Lower leg skin (tissue), 4 donors: ENCODE measurements around the gene RNF169. TPM values are rescaled to one million over a fixed set of nuclear protein-coding genes. Genes with fewer than 3 reads are reported as not detected.
A peak's percentile ranks its signal among the peaks of the same experiment; 100 is the strongest.

Experiments
- DNase-seq, 2 donors: peaks; one replicate each; pipeline ENCODE4 v3.0.0-alpha.2; 2019; ENCODE audit warnings: low spot score in 2 of 2
- H3K4me3 ChIP-seq: fragments of 200-600 bp; sonication (generic); 2 replicates; pipeline ENCODE4 v1.5.1; 2017; ENCODE audit warnings: mild to moderate bottlenecking, low read depth; ENCODE audit not compliant: poor library complexity, severe bottlenecking
- POLR2A ChIP-seq, 2 donors: fragments of 450-650 bp; IDR thresholded peaks; one replicate each; pipeline ENCODE4 v1.6.1; 2016 to 2017; ENCODE audit warnings: antibody characterized with exemption in 2 of 2, mild to moderate bottlenecking in 1 of 2, moderate library complexity in 1 of 2
- WGBS, 2 donors: methylation state at CpG; one replicate each; pipeline ENCODE4 v1.1.5; 2018; 5-methylcytosine and 5-hydroxymethylcytosine counted together
- intact Hi-C: fragments of 100-400 bp; cut with DNase I; formaldehyde crosslinking; loops from one replicate; pipeline ENCODE4 v1.15.0; 2023; ENCODE audit warnings: low total_unique reads
- total RNA-seq, 4 donors: library from RNA; depleted of rRNA; stranded (reverse); fragments of >200 nt; gene quantifications; one replicate each; pipeline ENCODE4 v1.1.0, GENCODE V29; 2016
- TF ChIP-seq, protein P1 (sequence below), 3 donors: fragments of 450-650 bp; IDR thresholded peaks; one replicate each; pipeline ENCODE4 v1.5.1; 2016; ENCODE audit warnings: antibody characterized with exemption in 3 of 3, mild to moderate bottlenecking in 3 of 3, moderate library complexity in 2 of 3

The RNF169 gene
- total RNA-seq, result 10 to 100 TPM; 17.5 to 23.6 (median 21.6) TPM

DNA sequence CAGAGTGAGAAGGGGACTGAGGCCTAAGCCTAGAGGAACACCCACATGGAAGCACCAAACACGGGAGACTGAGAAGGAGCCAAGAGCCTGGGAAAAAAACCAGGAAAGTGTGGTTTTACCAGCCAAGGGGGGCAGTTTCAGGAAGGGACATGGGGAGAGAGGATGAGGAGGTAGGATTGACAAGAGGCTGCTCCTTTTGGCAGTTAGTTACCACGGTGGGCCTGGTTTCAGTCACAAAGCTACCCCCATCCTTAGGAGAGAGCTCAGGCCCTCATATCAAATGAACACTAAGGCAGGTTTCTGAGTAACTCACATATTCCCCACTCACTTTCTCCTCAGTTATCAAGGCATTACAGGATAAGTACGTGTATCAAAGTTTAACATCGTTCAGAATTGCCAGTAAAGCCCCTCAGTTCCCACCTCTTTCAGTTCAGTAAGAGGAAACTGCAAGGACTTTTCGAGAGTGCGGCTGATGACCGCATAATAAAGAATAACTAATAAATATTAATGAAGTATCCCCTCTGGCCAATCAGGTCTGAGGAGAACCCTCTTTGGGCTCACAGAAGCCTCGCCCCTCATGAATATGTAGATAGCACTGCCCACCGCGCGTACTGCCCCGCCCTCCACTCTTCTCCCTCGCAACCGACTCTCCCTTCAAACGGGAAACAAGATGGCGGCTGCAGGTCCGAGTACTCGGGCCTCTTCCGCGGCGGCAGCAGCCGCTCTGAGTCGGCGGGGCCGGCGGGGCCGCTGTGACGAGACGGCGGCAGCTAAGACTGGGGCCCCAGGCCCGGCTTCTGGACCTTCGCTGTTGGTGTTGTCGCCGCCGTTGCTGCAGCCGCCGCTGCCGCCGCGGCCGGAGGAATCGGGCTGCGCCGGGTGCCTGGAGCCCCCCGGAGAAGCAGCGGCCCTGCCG is at the start of gene RNF169:
Gene RNF169, plus strand, starts transcription at position 639 of the 916 bp plus-strand sequence. Its CDS starts 32 bp downstream, at position 671.
- no peak for TF ChIP-seq POLR2A (IDR thresholded peaks at IDR 0.05)
- TF ChIP-seq, protein P1, sequence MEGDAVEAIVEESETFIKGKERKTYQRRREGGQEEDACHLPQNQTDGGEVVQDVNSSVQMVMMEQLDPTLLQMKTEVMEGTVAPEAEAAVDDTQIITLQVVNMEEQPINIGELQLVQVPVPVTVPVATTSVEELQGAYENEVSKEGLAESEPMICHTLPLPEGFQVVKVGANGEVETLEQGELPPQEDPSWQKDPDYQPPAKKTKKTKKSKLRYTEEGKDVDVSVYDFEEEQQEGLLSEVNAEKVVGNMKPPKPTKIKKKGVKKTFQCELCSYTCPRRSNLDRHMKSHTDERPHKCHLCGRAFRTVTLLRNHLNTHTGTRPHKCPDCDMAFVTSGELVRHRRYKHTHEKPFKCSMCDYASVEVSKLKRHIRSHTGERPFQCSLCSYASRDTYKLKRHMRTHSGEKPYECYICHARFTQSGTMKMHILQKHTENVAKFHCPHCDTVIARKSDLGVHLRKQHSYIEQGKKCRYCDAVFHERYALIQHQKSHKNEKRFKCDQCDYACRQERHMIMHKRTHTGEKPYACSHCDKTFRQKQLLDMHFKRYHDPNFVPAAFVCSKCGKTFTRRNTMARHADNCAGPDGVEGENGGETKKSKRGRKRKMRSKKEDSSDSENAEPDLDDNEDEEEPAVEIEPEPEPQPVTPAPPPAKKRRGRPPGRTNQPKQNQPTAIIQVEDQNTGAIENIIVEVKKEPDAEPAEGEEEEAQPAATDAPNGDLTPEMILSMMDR (IDR thresholded peaks at IDR 0.05), result no peak
- peak; percentile 96 to 98 for DNase-seq
- WGBS, 2 donors, result 0 to 1% methylated on average over 37 to 43 of the region's 47 CpGs

DNA sequence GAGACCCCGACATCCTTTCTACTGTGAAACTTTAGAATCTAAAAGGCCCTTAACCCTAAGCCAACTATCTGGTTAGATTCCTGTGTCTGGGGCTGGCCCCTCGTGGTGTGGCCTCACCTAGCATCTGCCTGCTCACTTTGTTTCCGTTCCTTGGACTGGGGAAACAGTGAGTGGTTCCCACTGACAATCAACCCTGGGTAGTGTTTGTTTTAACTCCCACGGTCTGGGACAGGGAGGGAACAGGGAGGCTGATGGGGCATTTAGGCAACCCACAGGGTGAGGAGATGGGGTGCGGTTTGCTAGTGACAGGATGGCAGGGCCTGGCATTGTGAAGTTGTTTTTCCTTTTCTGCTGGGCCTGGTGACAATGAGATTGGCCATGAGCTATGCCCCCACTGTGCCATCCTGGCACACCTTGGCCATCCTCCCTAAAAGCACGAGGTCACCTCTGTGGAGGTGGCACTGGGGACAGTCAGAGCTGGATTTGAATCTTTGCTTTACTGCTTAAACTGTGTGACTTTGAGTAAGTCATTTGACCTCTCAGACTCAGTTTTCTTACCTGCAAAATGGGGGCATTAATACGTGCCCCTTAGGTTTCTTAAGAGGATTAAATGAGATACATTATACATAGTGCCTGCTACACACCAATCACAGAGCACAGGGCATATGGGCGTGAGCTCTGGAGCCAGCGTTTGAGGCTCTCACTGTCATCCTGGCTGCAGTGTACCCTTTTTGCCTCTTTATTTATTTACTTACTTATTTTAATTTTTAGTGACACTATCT is 48.8 kb upstream of the RNF169 start:
- DNase-seq, result no peak
- no peak for TF ChIP-seq POLR2A (IDR thresholded peaks at IDR 0.05)
- TF ChIP-seq, protein P1 (IDR thresholded peaks at IDR 0.05), result no peak
- H3K4me3 ChIP-seq, result no peak overlapping the region
- WGBS, 2 donors, result 82 to 85% methylated on average over 9 of the region's 9 CpGs
- intact Hi-C loops, result no loop called here

More for the DNA sequence above, at the start of gene RNF169:
- intact Hi-C loops, result no loop called here
- peak within 1 kb of the TSS; percentile 66 for H3K4me3 ChIP-seq

DNA sequence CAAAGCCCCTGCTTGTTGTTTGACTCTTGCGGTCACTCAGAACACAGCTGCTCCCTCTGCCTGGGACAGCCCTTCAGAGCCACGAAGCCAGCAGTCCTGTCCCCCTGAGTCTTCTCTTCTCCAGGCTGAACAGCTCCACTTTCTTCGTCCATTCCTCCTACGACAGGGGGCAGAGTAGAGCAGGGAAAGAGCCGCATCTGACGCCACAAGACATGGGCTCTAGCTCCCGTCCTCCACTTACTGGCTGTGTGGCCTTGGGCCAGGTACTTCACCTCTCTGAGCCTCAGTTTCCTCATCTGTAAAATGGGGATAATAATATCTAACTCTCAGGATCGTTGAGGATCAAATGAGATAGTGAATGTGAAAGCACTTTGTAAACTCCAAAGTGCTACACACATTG is 47.3 kb upstream of the RNF169 start:
- TF ChIP-seq POLR2A (IDR thresholded peaks at IDR 0.05), result no peak
- TF ChIP-seq, protein P1 (IDR thresholded peaks at IDR 0.05), result no peak
- no peak for DNase-seq
- intact Hi-C loops, result no loop called here
- no peak overlapping the region for H3K4me3 ChIP-seq
- WGBS, 2 donors, result 69 to 76% methylated on average over 8 of the region's 8 CpGs

DNA sequence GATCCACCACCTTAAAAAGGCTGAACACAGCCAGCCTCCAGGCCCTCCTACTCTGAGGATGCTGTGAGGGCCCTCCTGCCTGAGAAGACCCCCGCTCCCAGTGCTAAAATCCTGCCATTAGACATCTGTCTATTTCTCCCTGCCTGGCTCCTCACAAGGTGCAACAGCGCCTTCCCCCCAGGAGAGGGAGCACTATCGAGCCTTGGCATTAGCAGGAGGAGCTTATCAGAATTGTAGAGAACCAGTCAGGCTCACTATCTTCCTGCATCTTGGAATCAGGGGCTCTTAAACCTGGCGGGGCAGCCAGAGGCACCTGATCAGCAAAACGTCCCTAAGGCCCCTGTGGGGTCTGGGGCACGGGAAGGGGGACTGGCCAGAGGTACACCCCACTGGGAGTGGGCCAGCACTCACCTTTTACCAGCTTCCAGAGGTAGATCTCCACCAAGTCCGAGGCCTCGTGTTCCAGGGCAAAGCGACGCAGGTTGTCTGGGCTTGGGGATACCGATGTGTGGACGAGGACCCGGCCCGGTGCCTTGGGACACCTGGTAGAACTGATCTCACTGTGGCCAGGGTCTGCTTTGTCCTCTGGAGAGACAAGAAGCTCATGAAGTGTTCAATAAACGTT is 46.2 kb upstream of the RNF169 start:
- peak in 1 of 2 donors; percentile 32 for DNase-seq
- H3K4me3 ChIP-seq, result no peak overlapping the region
- TF ChIP-seq, protein P1 (IDR thresholded peaks at IDR 0.05), result peak in 1 of 3 donors; percentile 29
- TF ChIP-seq POLR2A (IDR thresholded peaks at IDR 0.05), result no peak
- intact Hi-C loops, result no loop called here
- 55 to 56% methylated on average over 15 of the region's 15 CpGs for WGBS, 2 donors

- intact Hi-C loops, result no loop called here
- DNase-seq, result no peak
- WGBS, 2 donors, result 92 to 96% methylated on average over 13 of the region's 13 CpGs
- no peak for TF ChIP-seq POLR2A (IDR thresholded peaks at IDR 0.05)
- TF ChIP-seq, protein P1 (IDR thresholded peaks at IDR 0.05), result no peak
- no peak overlapping the region for H3K4me3 ChIP-seq
These were observed 45.4 kb upstream of the RNF169 start for GRCh38 chr11:74703211-74703610.
